Stimulated activated CD8-positive, alpha-beta memory T cell treated with anti-CD3 and anti-CD28 coated beads, Interleukin-4, amount 100 ng/mL, for 48 hours (primary cell): Measurements from ENCODE around the gene ZNF384.
A peak's percentile ranks its signal among the peaks of the same experiment; 100 is the strongest.
"Not testable (repeated sequence)": the region's sequence is repeated elsewhere in the genome, so short reads cannot be mapped to it uniquely, and the experiment has no call there.

ENCODE experiments used
- DNase-seq: peaks from one replicate; pipeline ENCODE4 v3.0.0-alpha.2; 2020

Gene ZNF384

GRCh38 chr12:6688999-6689882 is at the start of gene ZNF384:
Gene ZNF384, minus strand, starts transcription at chr12:6689375. Its CDS starts 9,855 bp downstream, at chr12:6679520.
- DNase-seq = peak; percentile 94

- DNase-seq = no peak
Measured at GRCh38 chr12:6736754-6737153, 47.6 kb upstream of the ZNF384 start.

- DNase-seq = peak; percentile 52
Measured at GRCh38 chr12:6735448-6736191, 46.4 kb upstream of the ZNF384 start.

GRCh38 chr12:6734506-6735387 is 45.6 kb upstream of the ZNF384 start:
- DNase-seq = no peak

- no peak for DNase-seq
Measured at GRCh38 chr12:6730169-6730568, 41.0 kb upstream of the ZNF384 start.

- no peak for DNase-seq
Measured at GRCh38 chr12:6729186-6729585, 40.0 kb upstream of the ZNF384 start.

GRCh38 chr12:6725350-6725749 is 36.2 kb upstream of the ZNF384 start:
- no peak for DNase-seq

- DNase-seq = peak; percentile 49
Measured at GRCh38 chr12:6724409-6724797, 35.2 kb upstream of the ZNF384 start.

GRCh38 chr12:6723607-6724408 is 34.6 kb upstream of the ZNF384 start, which contains the start of gene COPS7A:
Gene COPS7A, plus strand, starts transcription at chr12:6724046. Its CDS starts 611 bp downstream, at chr12:6724657.
- peak; percentile 98 for DNase-seq

- DNase-seq = no peak
Measured at GRCh38 chr12:6722863-6723262, 33.7 kb upstream of the ZNF384 start.

GRCh38 chr12:6716874-6717437 is 27.8 kb upstream of the ZNF384 start:
- DNase-seq = no peak

- not testable (repeated sequence) for DNase-seq
Measured at GRCh38 chr12:6716031-6716873, 27.1 kb upstream of the ZNF384 start.

- DNase-seq = peak; percentile 53
Measured at GRCh38 chr12:6708960-6709394, 19.8 kb upstream of the ZNF384 start.

- not testable (repeated sequence) for DNase-seq
Measured at GRCh38 chr12:6708351-6708750, 19.2 kb upstream of the ZNF384 start.

GRCh38 chr12:6703631-6704030 is 14.5 kb upstream of the ZNF384 start:
- DNase-seq = no peak

- DNase-seq = no peak
Measured at GRCh38 chr12:6701078-6701768, 12.0 kb upstream of the ZNF384 start.

GRCh38 chr12:6700646-6701051 is 11.5 kb upstream of the ZNF384 start, which contains the start of gene PIANP:
Gene PIANP, minus strand, starts transcription at chr12:6700815. Its CDS starts 2,754 bp downstream, at chr12:6698061.
- peak; percentile 55 for DNase-seq

- no peak for DNase-seq
Measured at GRCh38 chr12:6699989-6700645, 10.9 kb upstream of the ZNF384 start.
